ENCODE results near the gene PEAK3.
A peak's percentile ranks its signal among the peaks of the same experiment; 100 is the strongest.

PEAK3 gene

DNA sequence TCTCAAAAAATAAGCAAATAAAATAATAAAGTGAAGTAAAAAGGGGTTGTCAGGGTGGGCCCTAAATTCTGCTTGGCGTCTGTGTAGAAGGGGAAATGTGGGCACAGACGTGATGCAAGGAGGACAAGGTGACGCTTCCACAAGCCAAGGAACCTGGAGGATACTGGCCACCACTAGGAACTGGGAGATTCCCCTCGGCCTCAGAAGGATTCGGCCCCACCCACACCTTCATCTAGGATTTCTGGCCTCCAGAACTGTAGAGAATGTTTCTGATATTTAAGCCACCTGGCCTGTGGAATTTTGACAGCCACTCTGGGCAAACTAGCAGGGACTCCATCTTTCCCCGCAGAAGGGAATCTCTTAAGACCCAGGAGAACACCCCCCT lies 47.0 kb downstream of the PEAK3 start:
- TF ChIP-seq, protein P1, sequence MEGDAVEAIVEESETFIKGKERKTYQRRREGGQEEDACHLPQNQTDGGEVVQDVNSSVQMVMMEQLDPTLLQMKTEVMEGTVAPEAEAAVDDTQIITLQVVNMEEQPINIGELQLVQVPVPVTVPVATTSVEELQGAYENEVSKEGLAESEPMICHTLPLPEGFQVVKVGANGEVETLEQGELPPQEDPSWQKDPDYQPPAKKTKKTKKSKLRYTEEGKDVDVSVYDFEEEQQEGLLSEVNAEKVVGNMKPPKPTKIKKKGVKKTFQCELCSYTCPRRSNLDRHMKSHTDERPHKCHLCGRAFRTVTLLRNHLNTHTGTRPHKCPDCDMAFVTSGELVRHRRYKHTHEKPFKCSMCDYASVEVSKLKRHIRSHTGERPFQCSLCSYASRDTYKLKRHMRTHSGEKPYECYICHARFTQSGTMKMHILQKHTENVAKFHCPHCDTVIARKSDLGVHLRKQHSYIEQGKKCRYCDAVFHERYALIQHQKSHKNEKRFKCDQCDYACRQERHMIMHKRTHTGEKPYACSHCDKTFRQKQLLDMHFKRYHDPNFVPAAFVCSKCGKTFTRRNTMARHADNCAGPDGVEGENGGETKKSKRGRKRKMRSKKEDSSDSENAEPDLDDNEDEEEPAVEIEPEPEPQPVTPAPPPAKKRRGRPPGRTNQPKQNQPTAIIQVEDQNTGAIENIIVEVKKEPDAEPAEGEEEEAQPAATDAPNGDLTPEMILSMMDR (IDR thresholded peaks at IDR 0.05; ENCODE audit: insufficient read depth, low read length, missing control alignments): no peak
- POLR2A ChIA-PET: interaction anchor here (1.2 kb wide), 1 partner anchor 44 kb away, joined by 3 read pairs; no protein-coding TSS in a partner anchor
- no peak for DNase-seq (ENCODE audit: low read depth, low spot score)
- CTCF ChIA-PET: interaction anchor here (1.0 to 2.7 kb wide), 13 partner anchors 14 to 379 kb away, joined by 3 to 16 read pairs (median 4); no protein-coding TSS in a partner anchor
- peak overlapping the region; percentile 83 for H3K4me3 ChIP-seq (ENCODE audit: low read depth, low read length)

DNA sequence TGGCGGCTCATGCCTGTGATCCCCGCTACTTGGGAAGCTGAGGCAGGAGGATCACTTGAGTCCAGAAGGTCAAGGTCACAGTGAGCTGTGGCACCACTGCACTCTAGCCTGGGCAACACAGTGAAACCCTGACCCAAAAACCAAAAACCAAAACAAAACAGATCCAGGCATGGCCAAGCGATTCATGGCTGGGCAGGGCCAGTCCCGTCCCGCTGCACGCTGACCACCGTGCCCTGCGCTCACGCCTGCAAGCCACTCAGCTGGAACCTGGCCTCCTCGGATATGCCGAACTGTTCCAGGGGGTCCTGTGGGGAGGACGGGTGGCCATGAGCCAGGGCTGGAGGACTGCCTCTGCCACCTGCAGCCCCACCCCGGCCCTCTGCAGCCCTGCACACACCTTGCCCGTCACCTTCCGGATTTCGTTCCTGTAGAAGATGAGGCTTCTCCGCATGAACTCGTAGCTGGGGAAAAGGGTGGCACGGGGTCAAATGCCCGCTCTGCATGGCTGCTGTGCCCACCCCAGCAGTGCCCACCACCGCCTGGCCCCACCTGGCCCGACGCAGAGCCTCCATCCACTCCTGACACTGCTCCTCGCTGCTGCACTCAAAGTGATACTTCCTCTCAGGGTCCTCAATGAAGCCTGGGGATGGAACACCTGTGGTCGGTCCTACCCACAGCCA lies 48.2 kb downstream of the PEAK3 start:
- POLR2A ChIA-PET: interaction anchor here (0.6 to 1.2 kb wide), 2 partner anchors 20 to 191 kb away, joined by 3 read pairs; no protein-coding TSS in a partner anchor
- no peak overlapping the region for H3K4me3 ChIP-seq (ENCODE audit: low read depth, low read length)

DNA sequence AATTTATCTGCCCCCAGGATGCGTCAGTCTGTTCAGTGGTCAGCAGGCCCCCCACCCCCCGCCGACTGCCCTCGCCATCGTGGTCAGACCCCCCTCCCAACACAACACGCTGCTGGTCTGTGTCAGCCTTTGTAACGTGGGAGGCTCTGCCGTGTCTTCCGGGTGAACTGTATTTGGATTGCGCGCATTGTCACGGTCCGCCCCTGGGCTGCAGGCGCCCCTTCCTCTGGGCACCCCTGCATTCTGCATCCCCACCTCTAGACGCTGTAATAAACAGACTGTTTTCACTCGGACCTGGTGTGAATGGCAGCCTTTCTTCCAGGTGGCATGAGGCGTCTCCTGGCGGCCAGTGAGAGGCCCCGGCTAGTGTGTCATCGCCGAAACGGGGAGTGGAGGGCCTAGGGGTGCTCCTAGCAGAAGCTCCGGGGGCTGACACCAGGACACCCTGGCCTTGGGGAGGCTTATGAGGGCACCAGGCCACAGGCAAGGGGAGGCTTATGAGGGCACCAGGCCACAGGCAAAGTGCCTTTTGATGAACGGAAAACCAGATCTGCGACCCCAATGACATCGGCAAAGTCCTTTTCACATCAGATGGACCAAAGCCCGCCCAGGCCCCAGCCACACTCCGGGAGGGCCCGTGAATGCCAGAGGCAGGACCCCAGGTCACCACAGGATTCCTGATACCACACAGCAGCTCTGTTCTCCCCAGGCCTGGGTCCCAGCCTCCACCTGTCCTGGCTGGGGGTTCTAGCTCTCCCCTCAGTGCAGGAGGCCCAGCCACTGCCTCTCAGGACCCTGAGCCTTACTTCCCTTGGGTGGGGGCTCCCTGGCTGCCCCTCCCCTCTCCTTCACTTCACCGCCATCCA lies 49.5 kb downstream of the PEAK3 start:
- TF ChIP-seq, protein P1 (IDR thresholded peaks at IDR 0.05; ENCODE audit: insufficient read depth, low read length, missing control alignments): no peak
- ChIA-PET CTCF (no interaction called here), POLR2A (no interaction called here)
- no peak overlapping the region for H3K4me3 ChIP-seq (ENCODE audit: low read depth, low read length)
- DNase-seq (ENCODE audit: low read depth, low spot score): no peak

More for the DNA sequence above, 48.2 kb downstream of the PEAK3 start:
- TF ChIP-seq, protein P1 (IDR thresholded peaks at IDR 0.05; ENCODE audit: insufficient read depth, low read length, missing control alignments): no peak
- CTCF ChIA-PET: interaction anchor here (0.8 to 2.7 kb wide), 8 partner anchors 25 to 159 kb away, joined by 3 to 12 read pairs (median 4); no protein-coding TSS in a partner anchor
- no peak for DNase-seq (ENCODE audit: low read depth, low spot score)

- ChIA-PET POLR2A (no interaction called here), CTCF (interaction anchor here (0.9 to 2.6 kb wide), 3 partner anchors 10 to 84 kb away, joined by 3 to 9 read pairs (median 4); no protein-coding TSS in a partner anchor)
- TF ChIP-seq, protein P1 (IDR thresholded peaks at IDR 0.05; ENCODE audit: insufficient read depth, low read length, missing control alignments): no peak
- no peak overlapping the region for H3K4me3 ChIP-seq (ENCODE audit: low read depth, low read length)
- no peak for DNase-seq (ENCODE audit: low read depth, low spot score)
These were observed 50.3 kb downstream of the PEAK3 start for GRCh38 chr19:2231621-2232221.

GRCh38 chr19:2230807-2231533 lies 51.0 kb downstream of the PEAK3 start:
- ChIA-PET CTCF (interaction anchor here (0.9 to 2.6 kb wide), 4 partner anchors 9 to 85 kb away, joined by 3 to 10 read pairs (median 6); no protein-coding TSS in a partner anchor), POLR2A (interaction anchor here (1.4 to 1.5 kb wide), 2 partner anchors 19 to 79 kb away, joined by 3 to 4 read pairs; partner anchors contain the start of gene AP3D1)
- TF ChIP-seq, protein P1 (IDR thresholded peaks at IDR 0.05; ENCODE audit: insufficient read depth, low read length, missing control alignments): no peak
- no peak for DNase-seq (ENCODE audit: low read depth, low spot score)
- no peak overlapping the region for H3K4me3 ChIP-seq (ENCODE audit: low read depth, low read length)
